ENCODE measurements around the gene GSN.

GSN gene

DNA sequence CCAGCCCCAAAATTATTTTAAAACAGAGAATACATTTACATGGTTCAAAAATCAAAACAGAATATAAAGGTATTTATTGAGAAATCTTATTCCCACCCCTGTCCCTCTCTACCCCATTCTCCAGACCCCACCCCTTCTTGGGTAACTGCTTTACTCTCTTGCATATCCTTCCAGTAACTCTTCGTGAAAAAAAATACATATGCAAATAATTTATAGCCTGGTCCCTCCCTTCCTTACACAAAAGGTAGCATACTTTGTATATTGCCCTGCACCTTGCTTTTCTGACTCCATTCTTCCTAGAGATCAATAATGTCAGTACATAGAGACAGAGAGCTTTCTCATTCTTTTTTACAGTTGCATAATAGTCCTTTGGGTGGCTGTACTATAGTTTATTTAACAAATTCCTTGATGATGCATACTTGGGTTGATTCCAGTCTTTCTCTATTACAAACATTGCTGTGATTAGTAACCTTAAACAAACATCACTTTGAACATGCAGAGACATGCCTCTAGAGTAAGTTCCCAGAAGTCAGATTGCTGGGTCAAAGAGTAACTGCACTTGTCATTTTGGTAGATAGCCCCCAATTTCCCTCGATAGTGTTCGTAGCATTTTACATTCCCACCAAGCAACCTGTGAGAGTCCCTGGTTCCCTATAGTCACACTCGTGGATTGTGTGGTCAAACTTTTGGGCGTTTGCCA lies 54.2 kb downstream of the GSN start:
- in situ Hi-C loops (cut with MboI; ENCODE audit: low sequenced_read_pairs), result no loop called here

DNA sequence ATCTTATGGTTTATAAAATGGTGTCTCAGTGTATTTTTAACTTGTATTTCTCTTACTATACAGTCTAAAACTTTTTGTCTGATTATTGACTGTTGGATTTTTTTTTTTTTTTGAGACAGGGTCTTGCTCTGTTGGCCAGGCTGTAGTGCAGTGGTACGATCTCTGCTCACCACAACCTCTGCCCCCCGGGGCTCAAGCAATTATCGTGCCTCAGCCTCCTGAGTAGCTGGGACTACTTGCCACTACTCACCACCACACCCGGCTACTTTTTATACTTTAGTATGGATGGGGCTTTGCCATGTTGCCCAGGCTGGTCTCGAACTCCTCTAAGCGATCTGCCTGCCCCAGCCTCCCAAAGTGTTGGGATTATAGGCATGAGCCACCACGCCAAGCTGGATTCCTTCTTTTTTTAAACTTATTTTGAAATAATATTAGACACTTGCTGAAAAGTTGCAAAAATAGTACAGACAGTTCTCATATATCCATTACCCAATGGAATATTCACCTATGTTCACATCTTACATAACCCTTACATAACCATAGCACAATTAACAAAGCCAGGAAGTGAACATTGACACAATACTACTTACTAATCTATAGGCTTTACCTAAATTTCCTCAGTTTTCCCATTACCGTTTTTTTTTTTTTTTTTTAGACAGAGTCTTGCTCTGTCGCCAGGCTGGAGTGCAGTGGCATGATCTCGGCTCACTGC lies 54.9 kb downstream of the GSN start:
- in situ Hi-C loops (cut with MboI; ENCODE audit: low sequenced_read_pairs), result no loop called here

GRCh38 chr9:121323449-121324151 lies 55.6 kb downstream of the GSN start:
- in situ Hi-C loops (cut with MboI; ENCODE audit: low sequenced_read_pairs), result no loop called here

DNA sequence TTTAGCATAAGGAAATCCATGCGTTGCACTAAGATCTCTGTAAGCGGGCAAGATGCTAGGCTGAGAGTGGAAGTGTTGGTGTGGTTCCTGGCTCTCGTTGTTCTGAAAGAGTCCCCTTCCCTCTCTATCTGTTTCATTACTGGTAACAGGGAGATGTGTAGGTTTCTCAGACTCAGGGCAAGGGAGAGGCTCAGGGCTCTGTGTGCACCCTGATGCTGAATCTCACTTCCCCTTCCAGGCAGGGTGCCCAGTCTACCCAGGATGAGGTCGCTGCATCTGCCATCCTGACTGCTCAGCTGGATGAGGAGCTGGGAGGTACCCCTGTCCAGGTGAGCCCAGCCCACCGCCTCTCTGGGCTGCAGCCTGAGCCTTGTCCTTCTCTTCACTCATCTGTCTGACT lies 56.4 kb downstream of the GSN start:
- in situ Hi-C loops (cut with MboI; ENCODE audit: low sequenced_read_pairs), result no loop called here

DNA sequence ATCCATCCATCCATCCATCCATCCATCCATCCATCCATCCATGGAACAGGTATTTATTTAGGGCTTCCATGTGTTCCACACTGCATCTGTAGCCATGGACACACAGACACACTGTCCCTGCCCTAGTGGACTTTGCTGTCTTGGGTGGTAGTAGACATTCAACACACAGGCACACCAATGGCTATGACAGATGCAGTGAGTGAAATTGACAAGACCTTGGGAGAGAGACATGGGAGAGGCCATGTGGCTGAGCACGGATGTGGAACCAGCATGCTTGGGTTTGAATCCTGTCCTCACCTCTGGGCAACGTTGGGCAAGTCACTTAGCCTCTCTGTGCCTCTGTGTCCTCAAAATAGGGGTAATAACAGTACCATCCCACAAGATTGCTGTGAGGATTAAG lies 56.8 kb downstream of the GSN start:
- in situ Hi-C loops (cut with MboI; ENCODE audit: low sequenced_read_pairs), result no loop called here

DNA sequence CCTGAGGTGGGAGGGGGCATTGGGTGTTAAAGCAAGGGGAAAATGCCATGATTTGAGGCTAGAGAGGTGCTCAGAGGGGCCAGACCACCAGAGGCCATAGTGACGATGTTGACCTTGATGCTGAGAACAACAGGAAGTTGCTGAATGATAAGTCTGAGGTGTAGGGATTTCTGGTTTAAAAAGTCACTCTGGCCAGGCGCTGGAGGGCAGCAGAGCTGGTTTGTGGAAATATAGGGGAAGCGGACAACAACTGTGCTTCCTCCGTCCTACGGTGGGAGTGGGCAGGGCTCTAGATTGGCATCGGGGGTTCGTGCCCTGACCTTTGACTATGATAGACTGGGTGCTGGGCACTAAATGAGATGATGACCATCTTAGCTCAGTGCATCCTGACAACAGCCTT lies 57.4 kb downstream of the GSN start:
- in situ Hi-C loops (cut with MboI; ENCODE audit: low sequenced_read_pairs), result no loop called here

DNA sequence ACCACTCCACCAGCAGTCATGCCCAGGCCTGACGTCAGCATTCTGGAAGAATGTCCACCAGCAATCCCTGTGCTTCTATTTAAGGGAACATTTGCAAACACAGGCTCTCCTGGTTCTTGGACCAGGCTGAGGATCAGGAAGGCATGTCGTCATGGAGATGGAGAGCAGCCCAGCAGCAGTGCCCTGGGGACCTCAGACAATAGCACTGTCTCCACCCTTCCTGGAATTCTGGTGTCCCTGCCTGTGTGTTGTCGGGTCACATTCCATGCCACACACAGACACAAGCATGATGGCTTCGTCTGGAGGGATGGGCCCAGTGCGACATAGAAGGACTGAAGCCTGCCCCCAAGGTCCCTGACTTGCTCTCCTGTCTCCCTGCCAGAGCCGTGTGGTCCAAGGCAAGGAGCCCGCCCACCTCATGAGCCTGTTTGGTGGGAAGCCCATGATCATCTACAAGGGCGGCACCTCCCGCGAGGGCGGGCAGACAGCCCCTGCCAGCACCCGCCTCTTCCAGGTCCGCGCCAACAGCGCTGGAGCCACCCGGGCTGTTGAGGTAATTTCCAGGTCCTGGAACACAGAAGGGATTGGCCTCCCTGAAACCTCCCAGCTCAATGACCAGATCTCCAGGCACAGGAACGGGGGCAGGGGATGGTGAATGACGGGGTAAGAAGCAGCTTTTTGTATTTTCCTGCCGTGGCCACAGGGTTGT lies 58.3 kb downstream of the GSN start:
- in situ Hi-C loops (cut with MboI; ENCODE audit: low sequenced_read_pairs), result no loop called here

GRCh38 chr9:121326901-121327613 lies 59.1 kb downstream of the GSN start:
- in situ Hi-C loops (cut with MboI; ENCODE audit: low sequenced_read_pairs), result no loop called here

DNA sequence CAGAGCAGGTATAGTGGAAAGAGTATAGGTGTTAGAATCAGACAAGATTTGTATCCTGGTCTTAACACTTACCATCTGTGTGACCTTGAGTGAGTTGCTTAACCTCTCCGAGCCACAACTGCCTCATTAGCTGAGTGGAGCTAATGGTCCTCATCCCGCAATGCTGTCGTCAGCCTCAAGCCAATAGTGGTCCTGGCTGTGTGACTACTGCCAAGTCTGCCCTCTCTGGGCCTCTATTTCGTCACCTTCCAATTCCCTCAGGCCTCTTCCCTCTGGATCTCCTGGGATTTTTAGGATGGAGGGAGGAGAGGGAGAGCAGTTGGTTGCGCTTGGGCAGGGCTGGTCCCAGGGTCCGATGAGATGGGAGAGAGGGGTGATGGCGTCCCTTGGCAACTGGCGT lies 60.5 kb downstream of the GSN start:
- in situ Hi-C loops (cut with MboI; ENCODE audit: low sequenced_read_pairs), result no loop called here

GRCh38 chr9:121328876-121329681 lies 61.1 kb downstream of the GSN start:
- in situ Hi-C loops (cut with MboI; ENCODE audit: low sequenced_read_pairs), result no loop called here

DNA sequence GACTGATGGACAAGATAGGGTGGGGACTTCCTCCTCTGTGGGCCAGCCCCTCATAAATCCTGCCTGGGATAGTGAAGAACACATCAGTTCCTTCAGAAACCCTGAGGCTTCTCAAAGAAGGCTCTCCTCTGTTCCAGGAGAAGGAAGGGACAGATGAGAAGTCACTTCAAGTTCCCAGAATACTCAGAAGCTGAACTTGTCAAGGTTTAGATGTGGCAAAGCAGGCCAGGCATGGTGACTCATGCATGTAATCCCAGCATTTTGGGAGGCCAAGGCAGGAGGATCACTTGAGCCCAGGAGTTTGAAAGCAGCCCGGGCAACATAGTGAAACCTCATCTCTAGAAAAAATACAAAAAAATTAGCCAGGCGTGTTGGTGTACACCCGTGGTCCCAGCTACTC lies 63.6 kb downstream of the GSN start:
- in situ Hi-C loops (cut with MboI; ENCODE audit: low sequenced_read_pairs), result no loop called here

DNA sequence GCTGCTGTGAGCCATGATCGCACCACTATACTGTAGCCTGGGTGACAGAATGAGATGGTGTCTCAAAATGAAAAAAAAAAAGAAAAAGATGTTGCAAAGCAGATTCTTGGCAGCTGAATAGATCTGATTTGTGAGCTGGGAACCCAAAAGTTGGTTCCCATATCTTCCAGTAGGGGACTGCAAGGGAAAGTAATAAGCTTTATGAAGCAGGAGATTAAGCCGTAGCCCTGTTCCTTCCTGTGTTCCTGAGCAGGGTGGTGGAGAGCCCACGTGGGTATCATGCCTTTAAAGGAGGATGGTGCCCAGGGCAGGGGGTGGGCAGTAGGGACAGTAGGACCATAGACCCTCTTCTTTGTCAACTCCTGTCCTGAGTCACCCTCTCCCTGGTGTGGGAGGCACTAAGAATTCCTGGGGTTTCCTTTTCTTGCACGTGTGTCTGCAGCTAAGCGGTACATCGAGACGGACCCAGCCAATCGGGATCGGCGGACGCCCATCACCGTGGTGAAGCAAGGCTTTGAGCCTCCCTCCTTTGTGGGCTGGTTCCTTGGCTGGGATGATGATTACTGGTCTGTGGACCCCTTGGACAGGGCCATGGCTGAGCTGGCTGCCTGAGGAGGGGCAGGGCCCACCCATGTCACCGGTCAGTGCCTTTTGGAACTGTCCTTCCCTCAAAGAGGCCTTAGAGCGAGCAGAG lies 64.2 kb downstream of the GSN start:
- in situ Hi-C loops (cut with MboI; ENCODE audit: low sequenced_read_pairs), result no loop called here

- in situ Hi-C loops (cut with MboI; ENCODE audit: low sequenced_read_pairs), result no loop called here
Observed at GRCh38 chr9:121333950-121334773, 66.2 kb downstream of the GSN start.

DNA sequence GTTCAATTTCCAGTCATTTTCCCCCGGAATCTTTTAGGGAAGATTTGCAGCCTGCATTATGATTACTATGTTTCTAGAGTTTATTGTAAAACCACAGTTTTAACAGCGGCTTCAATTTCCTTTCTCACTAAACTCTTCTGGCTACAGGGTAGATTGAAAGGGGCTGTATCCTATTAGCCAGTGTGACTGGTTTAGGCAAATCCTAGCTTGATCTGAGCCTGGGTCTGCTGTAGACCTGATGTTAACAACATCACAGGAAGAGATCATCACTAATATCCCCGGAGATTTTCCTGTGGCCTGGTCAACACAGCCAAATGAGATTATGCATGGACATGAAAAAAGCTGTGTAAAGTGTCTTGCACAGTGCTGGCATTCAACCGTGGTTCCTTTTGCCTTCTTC lies 68.7 kb downstream of the GSN start:
- in situ Hi-C loops (cut with MboI; ENCODE audit: low sequenced_read_pairs), result no loop called here

DNA sequence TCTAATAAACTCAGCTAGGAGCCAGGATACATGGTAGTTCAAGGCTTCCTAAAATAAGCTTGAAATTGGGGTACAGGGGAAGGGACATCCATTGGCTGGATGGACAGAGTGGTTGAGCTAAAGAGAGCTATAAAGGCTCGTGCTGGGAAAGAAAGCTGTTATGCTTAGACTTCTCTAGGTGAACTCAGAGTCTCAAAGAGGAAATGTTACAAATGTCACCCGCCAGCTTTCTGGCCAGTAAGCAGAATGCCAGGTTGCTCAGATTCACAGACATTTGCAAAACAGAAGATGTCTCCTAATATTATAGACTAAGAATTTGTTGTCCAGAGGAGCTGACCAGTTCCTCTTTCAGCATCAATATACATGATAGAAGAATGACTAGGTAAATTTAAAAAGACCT lies 71.5 kb downstream of the GSN start:
- in situ Hi-C loops (cut with MboI; ENCODE audit: low sequenced_read_pairs), result no loop called here

DNA sequence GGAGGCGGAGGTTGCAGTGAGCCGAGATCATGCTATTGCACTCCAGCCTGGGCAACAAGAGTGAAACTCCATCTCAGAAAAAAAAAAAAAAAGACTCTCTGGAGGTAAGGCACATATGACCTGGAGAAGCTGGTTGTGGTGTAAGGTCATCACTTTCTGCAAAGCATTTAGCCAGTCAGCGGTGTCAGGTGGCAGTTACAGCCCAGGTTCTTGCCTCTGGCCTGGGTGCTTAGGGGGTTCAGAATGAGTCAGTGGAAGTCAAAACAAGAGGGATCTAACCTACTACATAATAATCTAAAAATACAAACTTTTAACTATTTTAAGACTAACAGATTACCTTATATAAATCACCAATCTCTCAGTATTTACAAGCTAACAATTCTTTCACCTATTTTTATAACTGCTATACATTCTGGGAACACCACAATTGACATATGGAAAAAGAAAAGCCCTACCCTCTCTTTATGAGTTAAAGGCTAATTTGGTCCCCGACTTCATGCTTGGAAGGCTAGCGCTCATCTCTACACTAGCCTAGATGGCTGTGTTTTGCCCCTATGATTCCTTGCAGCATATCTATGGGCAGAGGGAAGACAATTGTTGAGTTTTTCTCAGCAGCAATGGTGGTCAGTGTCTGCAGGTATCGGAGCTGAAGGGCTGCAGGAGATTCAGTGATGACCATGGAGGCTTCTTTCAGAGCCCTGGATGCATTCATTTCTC lies 72.9 kb downstream of the GSN start:
- in situ Hi-C loops (cut with MboI; ENCODE audit: low sequenced_read_pairs), result no loop called here

DNA sequence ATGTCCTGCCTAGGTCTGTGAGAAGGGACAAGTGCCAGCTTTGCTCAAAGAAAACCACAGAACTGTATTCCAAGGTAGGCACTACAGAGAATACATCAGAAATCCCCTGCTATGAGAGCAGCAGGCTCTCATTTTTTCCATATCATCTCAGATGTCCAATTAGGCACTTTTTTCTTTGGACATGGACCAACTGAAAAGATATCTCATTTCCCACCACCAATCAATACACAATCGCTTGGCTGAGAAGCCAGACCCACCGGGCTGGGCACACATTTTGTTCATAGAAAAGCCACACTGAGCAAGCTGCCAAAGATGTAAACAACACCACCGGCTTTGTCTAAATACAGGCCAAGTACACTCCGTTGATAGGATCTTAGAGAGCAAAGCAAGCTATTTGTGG lies 76.2 kb downstream of the GSN start:
- in situ Hi-C loops (cut with MboI; ENCODE audit: low sequenced_read_pairs), result no loop called here

- in situ Hi-C loops (cut with MboI; ENCODE audit: low sequenced_read_pairs), result no loop called here
Observed at GRCh38 chr9:121345070-121345469, 77.1 kb downstream of the GSN start.
